ENCODE data around the gene EMX2. TPM values are rescaled to one million over a fixed set of nuclear protein-coding genes. Genes with fewer than 3 reads are reported as not detected.
"Not testable (repeated sequence)": the region's sequence is repeated elsewhere in the genome, so short reads cannot be mapped to it uniquely, and the experiment has no call there.

Gene EMX2
- total RNA-seq, 3 donors from 2014 or later (not counting 1 experiment from before 2014, with no cell fraction given), result not detected

DNA sequence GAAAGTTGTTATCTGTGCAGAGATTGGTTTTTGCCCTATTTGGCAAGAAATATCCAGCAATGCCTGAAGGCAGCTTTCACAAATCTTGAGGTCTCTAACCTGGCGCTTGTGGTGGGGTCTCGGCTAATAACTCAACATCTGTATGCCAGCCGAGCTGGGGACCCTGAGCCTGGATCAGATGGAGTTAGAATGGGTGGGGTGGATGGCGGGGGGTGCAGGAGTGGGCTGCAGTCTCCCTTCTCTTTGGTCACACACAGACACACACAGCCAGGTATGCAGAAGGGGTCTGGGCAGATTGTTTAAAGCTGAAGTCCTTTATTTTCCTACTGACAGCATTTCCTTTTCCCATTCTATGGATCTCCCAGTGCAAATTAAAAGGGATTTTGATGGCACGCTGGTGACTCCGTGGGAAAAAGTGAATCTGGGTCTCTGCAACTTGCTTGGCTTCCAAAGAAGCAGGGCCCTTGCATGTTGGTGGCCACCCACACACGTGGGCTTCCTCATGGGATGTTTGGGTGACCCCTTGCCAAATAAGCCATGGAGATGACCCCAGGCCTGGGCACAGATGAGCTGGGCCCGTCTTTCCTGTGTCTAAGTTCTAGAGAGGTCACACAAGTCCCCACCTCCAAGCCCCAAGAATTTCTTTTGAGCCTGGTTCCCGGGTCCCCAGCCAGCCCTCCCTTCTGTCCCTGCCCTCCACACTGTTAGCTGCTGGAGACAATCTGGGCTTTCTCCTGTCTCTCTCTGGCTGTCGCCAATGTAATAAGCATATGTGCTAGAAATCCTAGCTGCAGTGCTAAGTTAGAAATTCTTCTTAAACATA lies 39.9 kb upstream of the EMX2 start:
- intact Hi-C loops (cut with micrococcal nuclease), result no loop called here
- no peaks in the 10 kb centered on the region for H3K9me3 ChIP-seq (ENCODE audit: control insufficient read depth, insufficient read depth, low read length)
- Mint-ChIP-seq H3K4me1 (no peaks in the 10 kb centered on the region), H3K27ac (no peak overlapping the region), H3K9me3 (no peaks in the 10 kb centered on the region), H3K36me3 (no peaks in the 10 kb centered on the region), H3K27me3 (ENCODE audit: low read depth in 2 of 2) (peaks cover 0 to 6% of the 10 kb centered on the region in 2 donors), H3K4me3 (no peak overlapping the region)
- H3K27ac ChIP-seq (ENCODE audit: low read length), result no peak overlapping the region
- no peak overlapping the region for H3K4me3 ChIP-seq (ENCODE audit: low read length)
- no peaks in the 10 kb centered on the region for H3K4me1 ChIP-seq (ENCODE audit: control insufficient read depth, insufficient read depth, low read length)
- ATAC-seq (no peak), DNase-seq (no peak)
- no peaks in the 10 kb centered on the region for H3K36me3 ChIP-seq (ENCODE audit: control insufficient read depth, insufficient read depth, low read length)
- no peaks in the 10 kb centered on the region for H3K27me3 ChIP-seq (ENCODE audit: control insufficient read depth, insufficient read depth, low read length)
- TF ChIP-seq, protein P1, sequence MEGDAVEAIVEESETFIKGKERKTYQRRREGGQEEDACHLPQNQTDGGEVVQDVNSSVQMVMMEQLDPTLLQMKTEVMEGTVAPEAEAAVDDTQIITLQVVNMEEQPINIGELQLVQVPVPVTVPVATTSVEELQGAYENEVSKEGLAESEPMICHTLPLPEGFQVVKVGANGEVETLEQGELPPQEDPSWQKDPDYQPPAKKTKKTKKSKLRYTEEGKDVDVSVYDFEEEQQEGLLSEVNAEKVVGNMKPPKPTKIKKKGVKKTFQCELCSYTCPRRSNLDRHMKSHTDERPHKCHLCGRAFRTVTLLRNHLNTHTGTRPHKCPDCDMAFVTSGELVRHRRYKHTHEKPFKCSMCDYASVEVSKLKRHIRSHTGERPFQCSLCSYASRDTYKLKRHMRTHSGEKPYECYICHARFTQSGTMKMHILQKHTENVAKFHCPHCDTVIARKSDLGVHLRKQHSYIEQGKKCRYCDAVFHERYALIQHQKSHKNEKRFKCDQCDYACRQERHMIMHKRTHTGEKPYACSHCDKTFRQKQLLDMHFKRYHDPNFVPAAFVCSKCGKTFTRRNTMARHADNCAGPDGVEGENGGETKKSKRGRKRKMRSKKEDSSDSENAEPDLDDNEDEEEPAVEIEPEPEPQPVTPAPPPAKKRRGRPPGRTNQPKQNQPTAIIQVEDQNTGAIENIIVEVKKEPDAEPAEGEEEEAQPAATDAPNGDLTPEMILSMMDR (IDR thresholded peaks at IDR 0.05), result no peak
- WGBS (ENCODE audit: insufficient coverage), result 75% methylated on average over 8 of the region's 10 CpGs

DNA sequence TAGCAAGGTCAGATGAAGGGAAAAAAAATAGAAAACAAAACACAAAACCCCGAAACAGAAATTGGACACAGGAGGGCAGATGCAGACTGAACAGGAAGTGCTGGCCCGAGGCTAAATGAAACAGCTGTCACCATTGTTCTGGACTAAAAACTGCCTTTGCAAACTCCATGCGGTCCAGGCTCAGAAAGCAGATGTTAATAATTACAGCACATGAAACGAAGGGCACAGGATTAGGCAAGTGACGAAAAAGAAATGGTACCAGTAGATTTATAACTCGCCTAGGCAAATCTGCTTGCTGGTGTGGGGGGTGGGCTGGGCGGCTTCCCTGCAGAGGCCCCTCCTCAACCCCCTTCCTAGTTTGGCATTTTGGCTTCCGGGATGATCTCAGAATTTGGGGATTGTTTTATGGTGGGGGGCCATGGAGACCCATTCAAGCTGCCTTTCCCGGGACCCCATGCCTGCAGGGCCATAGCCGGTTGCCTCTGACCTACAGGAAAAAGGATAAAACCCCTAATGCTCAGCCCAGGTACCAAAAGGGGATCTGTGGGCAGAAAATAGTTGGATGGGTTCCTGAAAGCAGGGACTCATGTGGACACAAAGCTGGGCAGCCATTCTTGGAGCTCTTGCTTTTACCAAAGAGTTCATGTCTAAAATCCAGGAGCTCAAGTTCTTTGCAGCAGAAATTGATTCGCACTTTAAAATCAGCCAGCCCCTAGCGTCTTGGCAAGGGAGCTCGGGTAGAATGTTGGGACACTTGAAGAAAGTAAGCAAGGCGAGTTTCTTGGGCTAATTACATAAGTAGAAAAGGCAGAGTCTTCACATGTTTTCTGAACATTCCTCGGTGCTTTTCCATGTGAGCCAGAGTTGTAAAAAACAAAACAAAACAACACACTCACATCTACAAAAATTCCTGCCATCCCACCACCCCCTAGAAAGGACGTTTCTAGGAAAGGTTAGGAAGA lies 39.0 kb upstream of the EMX2 start:
- no peaks in the 10 kb centered on the region for H3K36me3 Mint-ChIP-seq
- H3K9me3 ChIP-seq (ENCODE audit: control insufficient read depth, insufficient read depth, low read length), result no peaks in the 10 kb centered on the region
- H3K27me3 Mint-ChIP-seq (ENCODE audit: low read depth in 2 of 2), result peaks cover 0 to 4% of the 10 kb centered on the region in 2 donors
- intact Hi-C loops (cut with micrococcal nuclease), result no loop called here
- H3K9me3 Mint-ChIP-seq, result no peaks in the 10 kb centered on the region
- no peaks in the 10 kb centered on the region for H3K4me1 Mint-ChIP-seq
- H3K4me3 ChIP-seq (ENCODE audit: low read length), result no peak overlapping the region
- no peak overlapping the region for H3K27ac Mint-ChIP-seq
- ATAC-seq (no peak), DNase-seq (no peak)
- WGBS (ENCODE audit: insufficient coverage), result 59% methylated on average over 14 of the region's 16 CpGs
- no peaks in the 10 kb centered on the region for H3K4me1 ChIP-seq (ENCODE audit: control insufficient read depth, insufficient read depth, low read length)
- TF ChIP-seq, protein P1 (IDR thresholded peaks at IDR 0.05), result no peak
- no peaks in the 10 kb centered on the region for H3K36me3 ChIP-seq (ENCODE audit: control insufficient read depth, insufficient read depth, low read length)
- no peaks in the 10 kb centered on the region for H3K27me3 ChIP-seq (ENCODE audit: control insufficient read depth, insufficient read depth, low read length)
- no peak overlapping the region for H3K27ac ChIP-seq (ENCODE audit: low read length)
- H3K4me3 Mint-ChIP-seq, result no peak overlapping the region

DNA sequence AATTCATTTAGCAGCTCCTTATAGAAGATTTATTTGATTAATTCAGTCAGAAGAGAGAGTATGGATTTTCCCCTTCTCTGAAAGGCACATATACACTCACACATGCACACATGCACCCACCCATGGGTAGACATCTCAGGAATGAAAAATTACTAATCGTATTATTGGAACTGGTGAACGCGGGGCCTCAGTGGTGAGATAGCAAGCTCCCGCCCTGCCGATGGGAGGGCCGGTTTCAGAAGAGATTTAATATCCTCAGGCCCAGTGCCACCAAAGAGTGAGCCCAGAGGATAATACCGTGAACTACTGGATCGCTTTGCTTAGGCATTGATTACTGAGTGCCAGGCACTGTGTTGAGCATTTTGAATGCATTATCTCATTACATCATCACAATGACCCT lies 38.0 kb upstream of the EMX2 start:
- no peak overlapping the region for H3K4me3 Mint-ChIP-seq
- H3K4me1 ChIP-seq (ENCODE audit: control insufficient read depth, insufficient read depth, low read length), result no peaks in the 10 kb centered on the region
- no peak overlapping the region for H3K27ac ChIP-seq (ENCODE audit: low read length)
- no peak overlapping the region for H3K4me3 ChIP-seq (ENCODE audit: low read length)
- intact Hi-C loops (cut with micrococcal nuclease), result no loop called here
- H3K27ac Mint-ChIP-seq, result no peak overlapping the region
- H3K27me3 Mint-ChIP-seq (ENCODE audit: low read depth in 2 of 2), result peaks cover 0 to 8% of the 10 kb centered on the region in 2 donors
- H3K4me1 Mint-ChIP-seq, result no peaks in the 10 kb centered on the region
- no peaks in the 10 kb centered on the region for H3K36me3 ChIP-seq (ENCODE audit: control insufficient read depth, insufficient read depth, low read length)
- DNase-seq (no peak), ATAC-seq (no peak)
- 90% methylated on average over 8 of the region's 8 CpGs for WGBS (ENCODE audit: insufficient coverage)
- H3K9me3 Mint-ChIP-seq, result no peaks in the 10 kb centered on the region
- H3K9me3 ChIP-seq (ENCODE audit: control insufficient read depth, insufficient read depth, low read length), result no peaks in the 10 kb centered on the region
- TF ChIP-seq, protein P1 (IDR thresholded peaks at IDR 0.05), result no peak
- H3K27me3 ChIP-seq (ENCODE audit: control insufficient read depth, insufficient read depth, low read length), result no peaks in the 10 kb centered on the region
- H3K36me3 Mint-ChIP-seq, result no peaks in the 10 kb centered on the region

DNA sequence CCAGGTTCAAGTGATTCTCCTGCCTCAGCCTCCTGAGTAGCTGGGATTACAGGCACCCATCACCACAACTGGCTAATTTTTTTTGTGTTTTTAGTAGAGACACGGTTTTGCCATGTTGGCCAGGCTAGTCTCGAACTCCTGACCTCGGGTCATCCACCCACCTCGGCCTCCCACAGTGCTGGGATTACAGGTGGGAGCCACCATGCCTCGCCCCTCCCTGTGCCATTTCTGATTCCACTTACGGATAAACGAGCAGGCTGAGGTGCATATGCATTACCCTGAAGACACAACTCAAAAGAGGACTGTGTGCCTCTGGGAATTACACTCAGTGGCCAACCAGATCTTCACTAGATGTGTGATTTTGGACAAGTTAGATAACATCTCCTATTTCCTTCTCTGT lies 35.5 kb upstream of the EMX2 start:
- peaks cover 0 to 14% of the 10 kb centered on the region in 2 donors for H3K27me3 Mint-ChIP-seq (ENCODE audit: low read depth in 2 of 2)
- H3K36me3 Mint-ChIP-seq, result not testable (repeated sequence)

More for the DNA sequence above, 35.5 kb upstream of the EMX2 start:
- ATAC-seq; H3K4me3 ChIP-seq (ENCODE audit: low read length); H3K36me3 ChIP-seq (ENCODE audit: control insufficient read depth, insufficient read depth, low read length); H3K9me3 ChIP-seq (ENCODE audit: control insufficient read depth, insufficient read depth, low read length); H3K27me3 ChIP-seq (ENCODE audit: control insufficient read depth, insufficient read depth, low read length); H3K4me1 ChIP-seq (ENCODE audit: control insufficient read depth, insufficient read depth, low read length); H3K27ac Mint-ChIP-seq; H3K4me1 Mint-ChIP-seq; H3K27ac ChIP-seq (ENCODE audit: low read length); DNase-seq; intact Hi-C loops (cut with micrococcal nuclease); H3K4me3 Mint-ChIP-seq; H3K9me3 Mint-ChIP-seq: not testable (repeated sequence)
- 76% methylated on average over 7 of the region's 7 CpGs for WGBS (ENCODE audit: insufficient coverage)

All from natural killer cell (primary cell).